NB4 (cell line): Measurements from ENCODE around the gene PARD6G.

Experiments used
- CTCF ChIP-seq: IDR thresholded peaks from one replicate; pipeline ENCODE4 v1.5.1; 2012; ENCODE audit warnings: low read depth, low read length
- MAX ChIP-seq: IDR thresholded peaks from 2 replicates; pipeline ENCODE4 v1.6.1; 2011; ENCODE audit warnings: low read depth, low read length
- MYC ChIP-seq: IDR thresholded peaks from 2 replicates; pipeline ENCODE4 v1.6.1; 2011; ENCODE audit warnings: low read depth, low read length
- POLR2A ChIP-seq: IDR thresholded peaks from 2 replicates; pipeline ENCODE4 v1.6.1; 2011; ENCODE audit warnings: mild to moderate bottlenecking; ENCODE audit not compliant: insufficient read length; ENCODE audit errors: extremely low read depth

- TF ChIP-seq CTCF (no peak), POLR2A (no peak), MAX (no peak), MYC (no peak)
These were observed 80.6 kb downstream of the PARD6G start for GRCh38 chr18:80166725-80167124.
